Stimulated activated effector memory CD8-positive, alpha-beta T cell treated with anti-CD3 and anti-CD28 coated beads, Interleukin-12 subunit alpha, Interleukin-12 subunit beta, amount 100 ng/mL, for 72 hours (primary cell): ENCODE data around the gene CALHM6.
"Not testable (repeated sequence)": the region's sequence is repeated elsewhere in the genome, so short reads cannot be mapped to it uniquely, and the experiment has no call there.

Experiments
- ATAC-seq: fragments of 150-1000 bp; cut with Tn5 transposase; 2 replicates; pipeline ENCODE4 v1.10.0; 2021
- DNase-seq, 2 donors: peaks; one replicate each; pipeline ENCODE4 v3.0.0; 2021 to 2022; ENCODE audit warnings: low spot score in 2 of 2
- H3K27ac Mint-ChIP-seq: one replicate; pipeline ENCODE4 v1.8.0; 2022; ENCODE audit warnings: mild to moderate bottlenecking, mixed read lengths
- H3K36me3 Mint-ChIP-seq: one replicate; pipeline ENCODE4 v1.8.0; 2022; ENCODE audit warnings: mild to moderate bottlenecking, mixed read lengths
- H3K4me1 Mint-ChIP-seq: one replicate; pipeline ENCODE4 v1.8.0; 2022; ENCODE audit warnings: mixed read lengths
- H3K4me3 Mint-ChIP-seq: one replicate; pipeline ENCODE4 v1.8.0; 2022; ENCODE audit warnings: mild to moderate bottlenecking, mixed read lengths
- H3K9me3 Mint-ChIP-seq: one replicate; pipeline ENCODE4 v1.8.0; 2022; ENCODE audit warnings: mixed read lengths

The CALHM6 gene

GRCh38 chr6:116485559-116486184, 24.5 kb downstream of the CALHM6 start:
- no peak overlapping the region for H3K4me3 Mint-ChIP-seq
- H3K4me1 Mint-ChIP-seq, result no peaks in the 10 kb centered on the region
- H3K9me3 Mint-ChIP-seq, result no peaks in the 10 kb centered on the region
- H3K36me3 Mint-ChIP-seq, result no peaks in the 10 kb centered on the region
- no peak overlapping the region for H3K27ac Mint-ChIP-seq
- DNase-seq, result no peak
- no peak for ATAC-seq

- Mint-ChIP-seq H3K4me3 (no peak overlapping the region), H3K27ac (no peak overlapping the region), H3K9me3 (no peaks in the 10 kb centered on the region), H3K36me3 (no peaks in the 10 kb centered on the region), H3K4me1 (no peaks in the 10 kb centered on the region)
- ATAC-seq, result no peak
- no peak for DNase-seq
These were observed 30.6 kb downstream of the CALHM6 start for GRCh38 chr6:116491610-116492330.

- Mint-ChIP-seq H3K27ac (no peak overlapping the region), H3K9me3 (no peaks in the 10 kb centered on the region), H3K36me3 (no peaks in the 10 kb centered on the region), H3K4me3 (no peak overlapping the region), H3K4me1 (no peaks in the 10 kb centered on the region)
- no peak for DNase-seq
- ATAC-seq, result no peak
These were observed 31.3 kb downstream of the CALHM6 start for GRCh38 chr6:116492331-116493067.

- DNase-seq, H3K9me3 Mint-ChIP-seq, H3K4me3 Mint-ChIP-seq, H3K27ac Mint-ChIP-seq, ATAC-seq, H3K4me1 Mint-ChIP-seq, H3K36me3 Mint-ChIP-seq: not testable (repeated sequence)
These were observed 34.0 kb downstream of the CALHM6 start for GRCh38 chr6:116495161-116495560.

- Mint-ChIP-seq H3K4me3 (no peak overlapping the region), H3K9me3 (no peaks in the 10 kb centered on the region), H3K27ac (no peak overlapping the region), H3K36me3 (no peaks in the 10 kb centered on the region), H3K4me1 (no peaks in the 10 kb centered on the region)
- no peak for DNase-seq
- ATAC-seq, result no peak
These were observed 36.0 kb downstream of the CALHM6 start for GRCh38 chr6:116497113-116497676.

GRCh38 chr6:116500969-116501433, 39.8 kb downstream of the CALHM6 start:
- no peak for ATAC-seq
- no peak overlapping the region for H3K27ac Mint-ChIP-seq
- no peak overlapping the region for H3K4me3 Mint-ChIP-seq
- no peak for DNase-seq
- no peaks in the 10 kb centered on the region for H3K9me3 Mint-ChIP-seq
- no peaks in the 10 kb centered on the region for H3K4me1 Mint-ChIP-seq
- H3K36me3 Mint-ChIP-seq, result no peaks in the 10 kb centered on the region

- Mint-ChIP-seq H3K27ac (no peak overlapping the region), H3K4me3 (no peak overlapping the region), H3K4me1 (no peaks in the 10 kb centered on the region), H3K9me3 (no peaks in the 10 kb centered on the region), H3K36me3 (no peaks in the 10 kb centered on the region)
- no peak for DNase-seq
- ATAC-seq, result no peak
These were observed 46.1 kb downstream of the CALHM6 start for GRCh38 chr6:116507324-116507723.

GRCh38 chr6:116508527-116508926, 47.4 kb downstream of the CALHM6 start:
- ATAC-seq, result no peak
- H3K4me3 Mint-ChIP-seq, result no peak overlapping the region
- H3K4me1 Mint-ChIP-seq, result no peaks in the 10 kb centered on the region
- H3K36me3 Mint-ChIP-seq, result no peaks in the 10 kb centered on the region
- H3K27ac Mint-ChIP-seq, result no peak overlapping the region
- no peak for DNase-seq
- no peaks in the 10 kb centered on the region for H3K9me3 Mint-ChIP-seq

GRCh38 chr6:116511424-116512110, 50.4 kb downstream of the CALHM6 start, which contains the start of gene CALHM5:
Gene CALHM5 (plus strand): TSS chr6:116511639. CDS start chr6:116511697, 58 bp downstream.
- Mint-ChIP-seq H3K36me3 (no peaks in the 10 kb centered on the region), H3K9me3 (no peaks in the 10 kb centered on the region), H3K4me1 (no peaks in the 10 kb centered on the region), H3K27ac (no peak within 1 kb of the TSS), H3K4me3 (no peak within 1 kb of the TSS)
- DNase-seq, result no peak
- ATAC-seq, result no peak

- DNase-seq (no peak), ATAC-seq (no peak)
- no peak overlapping the region for H3K27ac Mint-ChIP-seq
- no peak overlapping the region for H3K4me3 Mint-ChIP-seq
- H3K36me3 Mint-ChIP-seq, result no peaks in the 10 kb centered on the region
- no peaks in the 10 kb centered on the region for H3K9me3 Mint-ChIP-seq
- no peaks in the 10 kb centered on the region for H3K4me1 Mint-ChIP-seq
These were observed 51.0 kb downstream of the CALHM6 start for GRCh38 chr6:116512111-116512559.

- DNase-seq (no peak), ATAC-seq (no peak)
- H3K9me3 Mint-ChIP-seq, result no peaks in the 10 kb centered on the region
- no peak overlapping the region for H3K4me3 Mint-ChIP-seq
- no peaks in the 10 kb centered on the region for H3K36me3 Mint-ChIP-seq
- H3K27ac Mint-ChIP-seq, result no peak overlapping the region
- H3K4me1 Mint-ChIP-seq, result no peaks in the 10 kb centered on the region
These were observed 51.6 kb downstream of the CALHM6 start for GRCh38 chr6:116512734-116513133.
